H1 (cell line): ENCODE data around the gene COPS2. TPM values are rescaled to one million over a fixed set of nuclear protein-coding genes. Genes with fewer than 3 reads are reported as not detected.

Experiments used
- CTCF ChIA-PET: fragments of 300-600 bp; sonication (Branson Sonifier 250); formaldehyde crosslinking; loops from one replicate; lab custom pipeline; 2021; ENCODE audit not compliant: partially characterized antibody; lab: Charles Lee
- POLR2A ChIA-PET: fragments of 300-600 bp; sonication (Branson Sonifier 250); formaldehyde crosslinking; loops from one replicate; lab custom pipeline; 2021; ENCODE audit warnings: inconsistent platforms; ENCODE audit not compliant: partially characterized antibody; lab: Charles Lee
- DNase-seq, 2 experiments: peaks; one replicate each; pipeline versions ENCODE4 v3.0.0 to v3.0.0-alpha.2; 2010 to 2022; ENCODE audit warnings: low spot score in 2 of 2, low read depth in 1 of 2, mixed read lengths in 1 of 2
- FAIRE-seq: peaks from 2 replicates; lab custom pipeline; 2011; peaks lifted over from hg19 to GRCh38; lab: Jason Lieb, UNC
- H2AFZ ChIP-seq: 2 replicates; pipeline ENCODE4 v1.8.1; 2012; ENCODE audit warnings: low read length, inconsistent platforms
- H2AK5ac ChIP-seq: 2 replicates; pipeline ENCODE4 v1.6.1; 2013; ENCODE audit warnings: low read depth, low read length
- H2BK120ac ChIP-seq: replicated peaks from 2 replicates; pipeline ENCODE3; 2013; ENCODE audit warnings: low read depth, low read length, inconsistent platforms
- H2BK12ac ChIP-seq: 2 replicates; pipeline ENCODE4 v1.6.1; 2013; ENCODE audit warnings: low read depth, low read length
- H2BK15ac ChIP-seq: 2 replicates; pipeline ENCODE4 v1.6.1; 2013; ENCODE audit warnings: low read length
- H2BK20ac ChIP-seq: 2 replicates; pipeline ENCODE4 v1.6.1; 2013; ENCODE audit warnings: low read length
- H2BK5ac ChIP-seq: 2 replicates; pipeline ENCODE4 v1.6.1; 2013; ENCODE audit warnings: low read depth, low read length
- H3K14ac ChIP-seq: 2 replicates; pipeline ENCODE4 v1.6.1; 2013; ENCODE audit warnings: inconsistent platforms; ENCODE audit not compliant: insufficient read length
- H3K18ac ChIP-seq: 2 replicates; pipeline ENCODE4 v1.6.1; 2013; ENCODE audit warnings: low read length; ENCODE audit errors: extremely low read depth
- H3K23ac ChIP-seq: 2 replicates; pipeline ENCODE4 v1.6.1; 2013; ENCODE audit warnings: inconsistent platforms; ENCODE audit not compliant: insufficient read length
- H3K23me2 ChIP-seq: 2 replicates; pipeline ENCODE4 v1.6.1; 2013; ENCODE audit warnings: low read depth, low read length
- H3K27ac ChIP-seq: 2 replicates; pipeline ENCODE4 v1.6.1; 2011; ENCODE audit warnings: low read depth, low read length, inconsistent platforms
- H3K27me3 ChIP-seq, 4 experiments: replicated peaks in 1 of 4; 1 replicate in 1 of 4; 2 replicates in 3 of 4; pipeline versions ENCODE4 v1.6.1 to v1.8.1; 2011 to 2013; ENCODE audit warnings: low read length in 3 of 4, mild to moderate bottlenecking in 3 of 4, inconsistent platforms in 2 of 4, mixed read lengths in 2 of 4, moderate library complexity in 1 of 4; ENCODE audit not compliant: control insufficient read depth in 3 of 4, insufficient read depth in 3 of 4; ENCODE audit errors: extremely low read depth in 1 of 4
- H3K36me3 ChIP-seq, 4 experiments: 2 replicates each; pipeline versions ENCODE4 v1.6.1 to v1.8.1; 2011 to 2013; ENCODE audit warnings: mild to moderate bottlenecking in 4 of 4, low read length in 3 of 4, moderate library complexity in 2 of 4, control low read depth in 1 of 4, inconsistent platforms in 1 of 4; ENCODE audit not compliant: insufficient read depth in 4 of 4, control insufficient read depth in 2 of 4
- H3K4ac ChIP-seq: replicated peaks from 2 replicates; pipeline ENCODE3; 2013; ENCODE audit warnings: low read length, low read depth, mixed read lengths, inconsistent platforms; ENCODE audit not compliant: insufficient read length
- H3K4me1 ChIP-seq, 4 experiments: replicated peaks in 1 of 4; 1 replicate in 1 of 4; 2 replicates in 3 of 4; pipeline versions ENCODE4 v1.6.1 to v1.8.1; 2011 to 2013; ENCODE audit warnings: low read length in 3 of 4, inconsistent platforms in 2 of 4, mixed read lengths in 1 of 4; ENCODE audit not compliant: insufficient read depth in 4 of 4, control insufficient read depth in 3 of 4
- H3K4me2 ChIP-seq, 2 experiments: 2 replicates each; pipeline versions ENCODE4 v1.6.1 to v1.8.1; 2011 to 2013; ENCODE audit warnings: low read depth in 2 of 2, low read length in 2 of 2, control low read depth in 1 of 2, inconsistent platforms in 1 of 2, mild to moderate bottlenecking in 1 of 2; ENCODE audit not compliant: insufficient read depth in 1 of 2
- H3K4me3 ChIP-seq, 4 experiments: fragments of 200-600, 300-600 bp in 1 of 4; sonication (generic), shearing (Covaris generic), sonication (Bioruptor Twin) in 1 of 4; 2 replicates each; pipeline versions ENCODE4 v1.5.1 to v1.8.1; 2011 to 2016; ENCODE audit warnings: low read length in 4 of 4, low read depth in 3 of 4, control low read depth in 2 of 4, inconsistent platforms in 2 of 4, mild to moderate bottlenecking in 2 of 4, mixed read lengths in 1 of 4, moderate library complexity in 1 of 4; ENCODE audit not compliant: insufficient read depth in 2 of 4; ENCODE audit errors: extremely low read depth in 1 of 4
- H3K56ac ChIP-seq: replicated peaks from 2 replicates; pipeline ENCODE3; 2013; ENCODE audit warnings: low read depth, mild to moderate bottlenecking, mixed read lengths, low read length, inconsistent platforms; ENCODE audit not compliant: insufficient read length
- H3K79me1 ChIP-seq: 2 replicates; pipeline ENCODE4 v1.6.1; 2013; ENCODE audit warnings: low read depth, low read length, control low read depth
- H3K79me2 ChIP-seq, 2 experiments: 2 replicates each; pipeline versions ENCODE4 v1.6.1 to v1.8.1; 2012 to 2013; ENCODE audit warnings: low read length in 2 of 2, mild to moderate bottlenecking in 2 of 2, inconsistent platforms in 1 of 2; ENCODE audit not compliant: insufficient read depth in 2 of 2, control insufficient read depth in 1 of 2
- H3K9ac ChIP-seq, 4 experiments: replicated peaks in 1 of 4; 1 replicate in 1 of 4; 2 replicates in 3 of 4; pipeline versions ENCODE4 v1.6.1 to v1.8.1; 2011 to 2013; ENCODE audit warnings: low read depth in 3 of 4, low read length in 3 of 4, control low read depth in 2 of 4, mild to moderate bottlenecking in 2 of 4, moderate library complexity in 2 of 4, inconsistent platforms in 1 of 4; ENCODE audit errors: extremely low read depth in 1 of 4
- H3K9me3 ChIP-seq, 2 experiments: 2 replicates each; pipeline versions ENCODE4 v1.6.1 to v1.8.1; 2012 to 2013; ENCODE audit warnings: mild to moderate bottlenecking in 2 of 2, moderate library complexity in 2 of 2, control low read depth in 1 of 2, inconsistent platforms in 1 of 2, low read depth in 1 of 2, low read length in 1 of 2, mixed read lengths in 1 of 2; ENCODE audit not compliant: insufficient read depth in 2 of 2
- H4K20me1 ChIP-seq, 2 experiments: replicated peaks in 1 of 2; 2 replicates each; pipeline versions ENCODE3 to v1.8.1; 2011 to 2013; ENCODE audit warnings: inconsistent platforms in 2 of 2, low read length in 2 of 2, mild to moderate bottlenecking in 1 of 2; ENCODE audit not compliant: insufficient read depth in 2 of 2, control insufficient read depth in 1 of 2
- H4K5ac ChIP-seq: 2 replicates; pipeline ENCODE4 v1.6.1; 2013; ENCODE audit warnings: low read length, low read depth, mixed read lengths, inconsistent platforms; ENCODE audit not compliant: insufficient read length
- H4K8ac ChIP-seq: 2 replicates; pipeline ENCODE4 v1.8.0; 2013; ENCODE audit warnings: mild to moderate bottlenecking, moderate library complexity, low read length, inconsistent platforms; ENCODE audit not compliant: insufficient read depth; ENCODE audit errors: extremely low read depth
- H4K91ac ChIP-seq: replicated peaks from 2 replicates; pipeline ENCODE3; 2013; ENCODE audit warnings: low read length, mixed read lengths, inconsistent platforms; ENCODE audit not compliant: insufficient read length
- CREB1 ChIP-seq: IDR thresholded peaks from 2 replicates; pipeline ENCODE4 v1.6.1; 2012; ENCODE audit warnings: inconsistent platforms
- EGR1 ChIP-seq: IDR thresholded peaks from 2 replicates; pipeline ENCODE4 v1.6.1; 2011; ENCODE audit warnings: low read depth, low read length, borderline replicate concordance
- WGBS, 2 experiments: shearing (Covaris generic) in 1 of 2; methylation state at CpG; one replicate each; pipeline versions ENCODE4 v1.1.6 to v1.1.7; 2013 to 2015; ENCODE audit warnings: low lambda C conversion rate in 2 of 2, mixed read lengths in 2 of 2, inconsistent platforms in 1 of 2, low coverage in 1 of 2, missing lambda C conversion rate in 1 of 2; ENCODE audit not compliant: insufficient replicate concordance in 2 of 2, insufficient coverage in 1 of 2, insufficient read length in 1 of 2; ENCODE audit errors: extremely low coverage in 1 of 2, missing lambda C conversion rate in 1 of 2; 5-methylcytosine and 5-hydroxymethylcytosine counted together
- polyA plus RNA-seq, 7 experiments: library from polyadenylated mRNA; depleted of rRNA in 3 of 7; stranded (reverse) in 5 of 7; unstranded in 2 of 7; fragments of >200 nt in 5 of 7; fragments of 200-250 nt in 2 of 7; gene quantifications; 1 replicate in 5 of 7; 2 replicates in 1 of 7; 4 replicates in 1 of 7; pipeline versions ENCODE4 v1.2.1 to v1.2.3, GENCODE V29; 2011 to 2013; ENCODE audit warnings: missing spikeins in 2 of 7, mixed read lengths in 2 of 7
- total RNA-seq: library from RNA; stranded (reverse); fragmentation: NEBNext Ultra II Directional; extraction: Animal tissue kit (Norgen Biotek cat#: 25700); gene quantifications from 2 replicates; pipeline ENCODE4 v1.2.1, GENCODE V29; 2021

The COPS2 gene
- total and polyA plus RNA-seq, 2 of the 8 experiments (the other 6 are each of a cell fraction or from before 2014, with no cell fraction given), result 17.7 to 85.1 TPM

DNA sequence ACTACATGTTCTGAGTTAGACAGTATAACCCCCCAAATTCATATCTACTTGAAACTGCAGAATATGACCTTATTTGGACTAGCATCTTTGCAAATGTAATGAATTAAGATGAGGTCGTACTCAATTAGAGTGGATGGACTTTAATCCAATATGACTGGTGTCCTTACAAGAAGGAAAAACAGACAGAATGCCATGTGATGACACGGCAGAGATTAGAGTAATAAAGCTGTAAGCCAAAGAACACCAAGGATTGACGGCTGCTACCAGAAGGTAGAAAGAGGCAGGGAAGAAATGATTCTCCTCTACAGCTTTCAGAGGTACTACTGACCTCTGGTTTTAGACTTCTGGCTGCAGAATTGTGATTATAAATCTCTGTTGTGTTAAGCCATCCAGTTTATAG lies 44.9 kb upstream of the COPS2 start:
- WGBS, 2 experiments, result 92% methylated on average over 3 of the region's 3 CpGs; no CpG with 5 or more reads in 1 of the 2 experiments
- H3K9ac ChIP-seq, result no peak overlapping the region
- POLR2A ChIA-PET, result no interaction called here
- no peak for TF ChIP-seq CREB1
- no peak for TF ChIP-seq EGR1

More for the DNA sequence above, 44.9 kb upstream of the COPS2 start:
- Histone ChIP-seq H3K27ac (no peak overlapping the region), H3K23me2 (no peaks in the 10 kb centered on the region), H2AK5ac (no peak overlapping the region), H3K18ac (no peak overlapping the region), H4K20me1 (no peaks in the 10 kb centered on the region), H3K9me3 (no peaks in the 10 kb centered on the region), H3K23ac (no peak overlapping the region), H4K8ac (no peak overlapping the region), H3K4ac (no peak overlapping the region), H3K56ac (no peak overlapping the region), H2AFZ (no peak overlapping the region), H2BK12ac (no peak overlapping the region), H3K79me1 (no peaks in the 10 kb centered on the region), H4K5ac (no peak overlapping the region), H4K91ac (no peak overlapping the region), H3K14ac (no peak overlapping the region), H2BK15ac (no peak overlapping the region), H2BK120ac (no peak overlapping the region), H2BK5ac (no peak overlapping the region), H3K79me2 (no peaks in the 10 kb centered on the region), H3K27me3 (no peaks in the 10 kb centered on the region), H2BK20ac (no peak overlapping the region), H3K4me3 (no peak overlapping the region), H3K4me1 (no peaks in the 10 kb centered on the region), H3K4me2 (no peak overlapping the region), H3K36me3 (no peaks in the 10 kb centered on the region)
- CTCF ChIA-PET, result interaction anchor here (0.6 to 0.8 kb wide), 2 partner anchors 31 to 391 kb away, joined by 3 read pairs; no protein-coding TSS in a partner anchor
- no peak for FAIRE-seq
- DNase-seq, result no peak
